ENCODE results near the gene PSMD11. TPM values are rescaled to one million over a fixed set of nuclear protein-coding genes. Genes with fewer than 3 reads are reported as not detected.

The PSMD11 gene
- total RNA-seq, 1 experiment from 2014 or later: 169 TPM

- Histone ChIP-seq H3K9me3 (ENCODE audit: control insufficient read depth, low read depth, low read length) (no peaks in the 10 kb centered on the region), H4K20me1 (ENCODE audit: control insufficient read depth, insufficient read depth, insufficient read length) (no peaks in the 10 kb centered on the region), H3K79me1 (ENCODE audit: insufficient read depth, low read depth, low read length, poor library complexity, severe bottlenecking) (no peaks in the 10 kb centered on the region), H3K23ac (ENCODE audit: insufficient read length, low read depth, low read length) (no peak overlapping the region), H3K56ac (ENCODE audit: insufficient read length, low read depth, low read length) (no peak overlapping the region), H2BK20ac (ENCODE audit: low read depth, low read length, poor library complexity, severe bottlenecking) (no peak overlapping the region), H3T11ph (ENCODE audit: low read length) (no peak overlapping the region), H3K27ac (ENCODE audit: insufficient read length, low read depth, low read length) (no peak overlapping the region), H3K79me2 (ENCODE audit: insufficient read depth, low read length) (peaks cover 22% of the 10 kb centered on the region), H3K18ac (ENCODE audit: insufficient read length, low read depth, low read length) (no peak overlapping the region), H3K23me2 (ENCODE audit: insufficient read length, low read depth, low read length, poor library complexity, severe bottlenecking) (peaks cover 16% of the 10 kb centered on the region), H2BK15ac (ENCODE audit: low read depth, low read length) (no peak overlapping the region), H2BK120ac (ENCODE audit: low read depth, low read length, poor library complexity, severe bottlenecking) (no peak overlapping the region), H3K27me3 (ENCODE audit: insufficient read depth, low read length) (no peaks in the 10 kb centered on the region; the same call in 1 of the 2 replicates), H2AFZ (ENCODE audit: low read length) (peak overlapping the region; percentile 81), H4K91ac (ENCODE audit: insufficient read length, low read depth, low read length) (no peak overlapping the region), H3K9ac (ENCODE audit: extremely low read depth, insufficient read length, low read length) (no peak overlapping the region), H3K4me2 (ENCODE audit: insufficient read depth, insufficient read length, low read length) (peak overlapping the region; percentile 81), H2BK5ac (ENCODE audit: insufficient read length, low read length) (no peak overlapping the region), H2BK12ac (ENCODE audit: insufficient read length, low read depth, low read length) (no peak overlapping the region), H3K4me1 (ENCODE audit: insufficient read depth, low read length) (no peaks in the 10 kb centered on the region), H3K14ac (ENCODE audit: insufficient read depth, low read length) (no peak overlapping the region), H2AK5ac (ENCODE audit: insufficient read length, low read length) (no peak overlapping the region), H4K5ac (ENCODE audit: insufficient read length, low read depth, low read length) (no peak overlapping the region), H4K8ac (replicated peaks; ENCODE audit: insufficient read length, low read depth, low read length) (no peak overlapping the region), H3K4ac (ENCODE audit: low read depth, low read length) (no peak overlapping the region)
- TF ChIP-seq, protein P1, sequence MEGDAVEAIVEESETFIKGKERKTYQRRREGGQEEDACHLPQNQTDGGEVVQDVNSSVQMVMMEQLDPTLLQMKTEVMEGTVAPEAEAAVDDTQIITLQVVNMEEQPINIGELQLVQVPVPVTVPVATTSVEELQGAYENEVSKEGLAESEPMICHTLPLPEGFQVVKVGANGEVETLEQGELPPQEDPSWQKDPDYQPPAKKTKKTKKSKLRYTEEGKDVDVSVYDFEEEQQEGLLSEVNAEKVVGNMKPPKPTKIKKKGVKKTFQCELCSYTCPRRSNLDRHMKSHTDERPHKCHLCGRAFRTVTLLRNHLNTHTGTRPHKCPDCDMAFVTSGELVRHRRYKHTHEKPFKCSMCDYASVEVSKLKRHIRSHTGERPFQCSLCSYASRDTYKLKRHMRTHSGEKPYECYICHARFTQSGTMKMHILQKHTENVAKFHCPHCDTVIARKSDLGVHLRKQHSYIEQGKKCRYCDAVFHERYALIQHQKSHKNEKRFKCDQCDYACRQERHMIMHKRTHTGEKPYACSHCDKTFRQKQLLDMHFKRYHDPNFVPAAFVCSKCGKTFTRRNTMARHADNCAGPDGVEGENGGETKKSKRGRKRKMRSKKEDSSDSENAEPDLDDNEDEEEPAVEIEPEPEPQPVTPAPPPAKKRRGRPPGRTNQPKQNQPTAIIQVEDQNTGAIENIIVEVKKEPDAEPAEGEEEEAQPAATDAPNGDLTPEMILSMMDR (conservative IDR thresholded peaks at IDR 0.05): no peak
- no CpG with 5 or more reads among the region's 29 CpGs for WGBS (ENCODE audit: extremely low coverage, insufficient read length, low lambda C conversion rate)
- peak overlapping the region; percentile 94 to 95 for H3K4me3 Mint-ChIP-seq
- peaks cover 8 to 16% of the 10 kb centered on the region in 2 experiments; a peak in 4 of 5 replicates for H3K9me3 Mint-ChIP-seq
- no peak for DNase-seq
- H3K36me3 Mint-ChIP-seq (ENCODE audit: insufficient read depth in 1 of 3, low read depth in 3 of 3): peaks cover 16 to 25% (median 23%) of the 10 kb centered on the region in 3 experiments
- H3K4me1 Mint-ChIP-seq: peaks cover 20 to 23% of the 10 kb centered on the region in 2 experiments
- peaks cover 30% of the 10 kb centered on the region for H3K27me3 Mint-ChIP-seq (ENCODE audit: low read depth)
- H3K27ac Mint-ChIP-seq: no peak overlapping the region; a peak in 1 of 7 replicates
Measured at GRCh38 chr17:32443827-32444300, 446 bp upstream of the PSMD11 start.
